Left forelimb (tissue), 1 donor: Measurements from ENCODE around the gene CDKN1C.

ENCODE experiments used
- DNase-seq: peaks from one replicate; pipeline ENCODE4 v3.0.0-alpha.2; 2018; ENCODE audit warnings: low spot score

The CDKN1C gene

GRCh38 chr11:2923446-2924375 lies 38.1 kb upstream of the CDKN1C start:
- no peak for DNase-seq

GRCh38 chr11:2922655-2923054 lies 37.1 kb upstream of the CDKN1C start:
- DNase-seq: no peak

GRCh38 chr11:2921742-2922493 lies 36.3 kb upstream of the CDKN1C start:
- DNase-seq: no peak

GRCh38 chr11:2921261-2921660 lies 35.7 kb upstream of the CDKN1C start:
- DNase-seq: no peak

- DNase-seq: no peak
These were observed 34.8 kb upstream of the CDKN1C start for GRCh38 chr11:2920343-2920742.

GRCh38 chr11:2919837-2920236 lies 34.3 kb upstream of the CDKN1C start:
- DNase-seq: no peak

- no peak for DNase-seq
These were observed 33.6 kb upstream of the CDKN1C start for GRCh38 chr11:2919188-2919587.

GRCh38 chr11:2917842-2918490 lies 32.4 kb upstream of the CDKN1C start:
- DNase-seq: no peak

GRCh38 chr11:2916892-2917645 lies 31.5 kb upstream of the CDKN1C start:
- DNase-seq: no peak

- DNase-seq: no peak
These were observed 30.7 kb upstream of the CDKN1C start for GRCh38 chr11:2916114-2916891.

- DNase-seq: no peak
These were observed 29.9 kb upstream of the CDKN1C start for GRCh38 chr11:2915473-2915872.

- DNase-seq: no peak
These were observed 29.1 kb upstream of the CDKN1C start for GRCh38 chr11:2914455-2915195.

GRCh38 chr11:2913776-2914175 lies 28.2 kb upstream of the CDKN1C start:
- DNase-seq: no peak

GRCh38 chr11:2913019-2913431 lies 27.4 kb upstream of the CDKN1C start:
- no peak for DNase-seq

GRCh38 chr11:2912498-2912897 lies 26.9 kb upstream of the CDKN1C start:
- no peak for DNase-seq

- DNase-seq: no peak
These were observed 26.3 kb upstream of the CDKN1C start for GRCh38 chr11:2911785-2912391.

- DNase-seq: no peak
These were observed 25.7 kb upstream of the CDKN1C start for GRCh38 chr11:2911088-2911784.

- DNase-seq: no peak
These were observed 24.9 kb upstream of the CDKN1C start for GRCh38 chr11:2910401-2910955.
